ENCODE results near the gene NCS1.

NCS1 gene

DNA sequence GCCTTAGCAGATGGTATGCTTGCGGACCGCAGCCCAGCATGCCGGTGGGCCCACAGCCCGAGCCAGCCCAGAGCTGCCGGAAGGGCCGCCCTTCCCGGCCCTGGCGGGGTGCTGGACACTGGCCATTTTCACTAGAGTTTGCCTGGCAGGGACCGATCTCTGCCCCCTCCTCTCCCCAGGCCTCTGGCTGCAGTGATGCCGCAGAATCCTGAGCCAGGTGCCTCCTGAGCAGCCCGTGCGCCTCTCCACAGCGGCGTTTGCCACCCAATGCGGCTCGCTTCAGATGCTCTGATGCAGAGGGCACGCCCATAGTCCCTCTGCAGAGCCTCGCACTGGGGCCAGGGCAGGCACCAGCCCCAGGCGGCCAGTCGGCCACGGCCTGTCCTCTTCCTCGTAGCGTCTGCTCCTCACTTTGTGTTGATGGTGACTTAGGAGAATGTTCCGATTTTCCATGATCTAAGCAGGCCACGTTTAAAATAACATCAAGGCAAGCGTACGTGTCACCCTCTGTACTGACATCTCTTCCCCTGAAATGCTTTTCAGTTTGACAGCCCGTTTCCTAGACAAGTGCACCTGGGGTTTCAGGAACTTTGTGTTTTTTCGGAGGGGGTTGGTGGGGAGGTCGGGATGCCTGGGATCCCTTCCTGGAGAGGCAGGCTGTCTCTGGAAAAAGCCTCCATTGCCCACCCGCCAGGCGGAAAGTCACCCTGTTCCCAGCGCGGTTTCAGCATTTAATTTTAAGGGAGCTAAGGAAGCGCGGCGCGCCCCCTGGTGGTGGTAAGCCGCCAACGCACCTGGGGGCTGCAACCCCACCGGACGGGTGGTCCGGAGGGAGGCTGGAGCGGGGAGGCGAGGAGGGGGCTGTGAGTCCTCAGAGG lies 63.6 kb downstream of the NCS1 start:
- DNase-seq (ENCODE audit: low read depth, low spot score) = no peak
- H3K4me3 ChIP-seq (ENCODE audit: low read depth, low read length) = no peak overlapping the region
- ChIA-PET POLR2A (no interaction called here), CTCF (interaction anchor here (0.7 to 13.5 kb wide), 25 partner anchors 9 to 446 kb away, joined by 3 to 384 read pairs (median 5); no protein-coding TSS in a partner anchor)
- TF ChIP-seq, protein P1, sequence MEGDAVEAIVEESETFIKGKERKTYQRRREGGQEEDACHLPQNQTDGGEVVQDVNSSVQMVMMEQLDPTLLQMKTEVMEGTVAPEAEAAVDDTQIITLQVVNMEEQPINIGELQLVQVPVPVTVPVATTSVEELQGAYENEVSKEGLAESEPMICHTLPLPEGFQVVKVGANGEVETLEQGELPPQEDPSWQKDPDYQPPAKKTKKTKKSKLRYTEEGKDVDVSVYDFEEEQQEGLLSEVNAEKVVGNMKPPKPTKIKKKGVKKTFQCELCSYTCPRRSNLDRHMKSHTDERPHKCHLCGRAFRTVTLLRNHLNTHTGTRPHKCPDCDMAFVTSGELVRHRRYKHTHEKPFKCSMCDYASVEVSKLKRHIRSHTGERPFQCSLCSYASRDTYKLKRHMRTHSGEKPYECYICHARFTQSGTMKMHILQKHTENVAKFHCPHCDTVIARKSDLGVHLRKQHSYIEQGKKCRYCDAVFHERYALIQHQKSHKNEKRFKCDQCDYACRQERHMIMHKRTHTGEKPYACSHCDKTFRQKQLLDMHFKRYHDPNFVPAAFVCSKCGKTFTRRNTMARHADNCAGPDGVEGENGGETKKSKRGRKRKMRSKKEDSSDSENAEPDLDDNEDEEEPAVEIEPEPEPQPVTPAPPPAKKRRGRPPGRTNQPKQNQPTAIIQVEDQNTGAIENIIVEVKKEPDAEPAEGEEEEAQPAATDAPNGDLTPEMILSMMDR (IDR thresholded peaks at IDR 0.05; ENCODE audit: insufficient read depth, low read length, missing control alignments) = peak; percentile 97

DNA sequence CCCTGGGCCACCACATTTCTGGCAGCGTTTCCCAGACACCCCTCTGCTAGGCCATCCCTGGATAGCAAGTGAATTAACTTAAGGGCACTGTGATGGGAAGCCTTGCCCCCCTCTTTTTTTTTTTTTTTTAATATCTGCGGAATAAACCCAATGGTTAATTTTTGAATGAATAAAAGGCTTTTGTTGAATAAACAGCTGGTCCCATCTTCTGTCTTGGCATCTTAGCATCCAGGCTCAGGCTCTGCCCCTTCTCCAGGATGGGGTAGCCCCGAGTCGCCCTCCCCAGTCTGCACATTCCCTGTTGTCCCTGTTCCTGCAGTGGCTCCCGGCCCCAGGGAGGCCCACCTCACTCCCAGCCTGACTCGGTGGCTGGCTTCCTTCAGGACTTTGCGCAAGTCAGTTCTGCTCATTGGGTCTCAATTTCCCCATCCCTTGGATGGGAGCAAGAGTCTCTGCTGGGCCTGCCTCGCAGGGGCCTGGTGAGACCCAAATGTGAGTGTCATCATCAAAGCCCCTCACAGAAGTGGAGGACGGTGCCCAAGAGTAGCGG lies 64.3 kb downstream of the NCS1 start:
- DNase-seq (ENCODE audit: low read depth, low spot score) = no peak

DNA sequence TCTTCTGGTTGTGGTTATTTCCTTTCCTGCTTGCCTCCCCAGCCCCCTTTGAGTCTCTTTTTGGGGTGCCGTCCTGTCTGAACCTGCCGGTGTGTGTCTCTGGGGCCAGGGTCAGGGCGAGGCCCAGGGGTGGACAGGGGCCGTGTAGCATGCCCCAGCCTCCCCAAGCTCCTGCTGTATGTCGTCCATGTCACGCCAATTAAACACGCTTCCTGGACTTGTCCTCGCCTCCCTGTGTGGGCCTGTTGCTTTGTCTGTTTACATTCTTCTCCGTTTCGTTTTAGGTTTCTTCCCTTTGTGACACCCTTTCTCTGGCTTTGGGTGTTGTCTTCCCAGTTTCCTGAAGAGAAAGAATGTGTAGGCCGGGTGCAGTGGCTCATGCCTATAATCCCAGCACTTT lies 64.9 kb downstream of the NCS1 start:
- no peak overlapping the region for H3K4me3 ChIP-seq (ENCODE audit: low read depth, low read length)
- ChIA-PET CTCF (interaction anchor here (0.6 to 13.5 kb wide), 18 partner anchors 9 to 324 kb away, joined by 3 to 384 read pairs (median 6); no protein-coding TSS in a partner anchor), POLR2A (no interaction called here)
- DNase-seq (ENCODE audit: low read depth, low spot score) = no peak
- TF ChIP-seq, protein P1 (IDR thresholded peaks at IDR 0.05; ENCODE audit: insufficient read depth, low read length, missing control alignments) = no peak

More for the DNA sequence above, 64.3 kb downstream of the NCS1 start:
- TF ChIP-seq, protein P1 (IDR thresholded peaks at IDR 0.05; ENCODE audit: insufficient read depth, low read length, missing control alignments) = no peak
- no peak overlapping the region for H3K4me3 ChIP-seq (ENCODE audit: low read depth, low read length)
- POLR2A ChIA-PET = no interaction called here
- CTCF ChIA-PET = interaction anchor here (0.6 to 13.5 kb wide), 29 partner anchors 9 to 446 kb away, joined by 3 to 384 read pairs (median 5); no protein-coding TSS in a partner anchor

DNA sequence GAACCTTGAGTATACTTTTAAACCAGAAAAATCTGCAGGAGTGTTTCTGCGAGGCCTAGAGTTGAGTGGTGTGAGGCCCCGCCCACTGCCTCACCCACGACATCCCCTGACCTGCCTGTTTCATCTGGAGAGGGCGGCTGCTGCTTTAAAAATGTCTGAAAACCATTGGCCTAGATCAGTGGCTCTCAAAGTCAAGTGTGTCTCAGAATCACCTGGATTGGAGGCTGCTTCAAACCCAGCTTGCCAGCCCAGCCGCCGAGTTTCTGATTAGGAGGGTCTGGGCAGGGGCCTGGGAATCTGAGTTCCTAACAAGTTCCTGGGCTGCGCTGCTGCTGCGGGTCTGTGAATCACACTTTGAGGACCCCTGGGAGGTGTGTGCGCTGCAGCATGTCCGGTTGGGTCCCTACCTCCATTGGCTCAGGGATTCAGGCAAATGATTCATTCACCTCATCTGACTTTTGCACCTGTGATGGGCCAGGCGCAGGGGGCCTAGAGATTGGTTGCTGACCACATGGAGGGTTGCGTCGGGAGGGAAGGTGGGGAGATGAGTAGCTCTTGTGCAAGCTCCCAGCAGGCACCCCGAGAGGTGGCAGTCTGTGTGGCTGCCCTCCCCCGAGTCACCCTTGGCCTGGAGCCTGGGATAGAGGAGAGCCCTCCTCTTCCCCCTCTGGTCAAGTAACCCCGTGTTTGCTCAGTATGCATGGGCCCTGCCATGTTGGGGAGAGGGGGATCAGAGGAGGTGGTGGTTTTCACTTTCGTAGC lies 65.7 kb downstream of the NCS1 start:
- POLR2A ChIA-PET = no interaction called here
- CTCF ChIA-PET = interaction anchor here (0.7 to 13.5 kb wide), 9 partner anchors 8 to 125 kb away, joined by 3 to 384 read pairs (median 4); no protein-coding TSS in a partner anchor
- H3K4me3 ChIP-seq (ENCODE audit: low read depth, low read length) = no peak overlapping the region
- DNase-seq (ENCODE audit: low read depth, low spot score) = no peak
- TF ChIP-seq, protein P1 (IDR thresholded peaks at IDR 0.05; ENCODE audit: insufficient read depth, low read length, missing control alignments) = no peak

DNA sequence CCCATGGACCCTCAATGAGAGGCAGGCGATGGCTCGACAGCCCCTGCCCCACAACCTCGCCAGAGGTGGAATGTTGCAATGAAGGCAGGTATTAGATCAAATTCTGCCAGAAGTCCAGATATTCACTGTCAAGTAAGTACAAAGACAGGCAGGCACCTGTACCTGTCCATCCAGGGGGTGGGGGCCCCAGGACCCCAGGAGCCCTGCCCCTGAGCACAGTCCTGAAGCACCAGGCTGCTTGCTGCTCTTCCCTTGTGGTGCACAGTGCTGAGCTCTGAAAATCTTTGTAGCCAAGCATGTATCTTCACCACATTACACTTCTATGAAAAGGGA lies 67.1 kb downstream of the NCS1 start:
- CTCF ChIA-PET = interaction anchor here (1.2 to 13.5 kb wide), 6 partner anchors 8 to 140 kb away, joined by 3 to 384 read pairs (median 20); no protein-coding TSS in a partner anchor
- POLR2A ChIA-PET = no interaction called here
- DNase-seq (ENCODE audit: low read depth, low spot score) = no peak
- TF ChIP-seq, protein P1 (IDR thresholded peaks at IDR 0.05; ENCODE audit: insufficient read depth, low read length, missing control alignments) = no peak
- H3K4me3 ChIP-seq (ENCODE audit: low read depth, low read length) = no peak overlapping the region

Measured in AG04449 (cell line).